ENCODE measurements around the gene ANXA4. TPM values are rescaled to one million over a fixed set of nuclear protein-coding genes. Genes with fewer than 3 reads are reported as not detected.

Gene ANXA4
- polyA plus RNA-seq, 2 of the 4 experiments (the other 2 are of a cell fraction), result 341 to 554 TPM

- FAIRE-seq, result no peak
- no peaks in the 10 kb centered on the region for H3K9me3 ChIP-seq
- ATAC-seq, result no peak; a peak in 1 of 6 replicates
- H3K27ac ChIP-seq, result peak overlapping the region; percentile 38 to 70; a peak in 5 of 6 replicates
- 63% methylated on average over 3 of the region's 3 CpGs for WGBS (ENCODE audit: missing lambda C conversion rate)
- CTCF ChIA-PET, result interaction anchor here (1.0 to 4.0 kb wide), 7 partner anchors 10 to 61 kb away, joined by 3 to 31 read pairs (median 6); no protein-coding TSS in a partner anchor
- TF ChIP-seq JUN (IDR thresholded peaks at IDR 0.05) (0 out of 5 replicates have a peak, but pooled peaks of 1 of the 2 experiments have one; percentile 33), ZNF302 (CRISPR knock-in tag; IDR thresholded peaks at IDR 0.05) (no peak)
- no peak for DNase-seq (ENCODE audit: low read depth in 1 of 2, low spot score in 1 of 2)
- no peak overlapping the region for H3K4me3 ChIP-seq
- POLR2A ChIA-PET, result interaction anchor here (1.5 kb wide), 1 partner anchor 11 kb away, joined by 3 read pairs; no protein-coding TSS in a partner anchor
- peak overlapping the region; percentile 42 for H3K4me2 ChIP-seq
- peaks cover 97% of the 10 kb centered on the region for H3K4me1 ChIP-seq
Measured at GRCh38 chr2:69767034-69767433, 25.1 kb downstream of the ANXA4 start.

- TF ChIP-seq EHMT2 (IDR thresholded peaks at IDR 0.05; ENCODE audit: low read depth) (no peak), RCOR1 (IDR thresholded peaks at IDR 0.05; ENCODE audit: low read depth, low read length) (no peak), MAZ (IDR thresholded peaks at IDR 0.05; ENCODE audit: borderline replicate concordance, low read depth, low read length) (no peak), CTCF (IDR thresholded peaks at IDR 0.05) (no peak), ZFP36 (IDR thresholded peaks at IDR 0.05; ENCODE audit: borderline replicate concordance, partially characterized antibody) (no peak), USF2 (IDR thresholded peaks at IDR 0.05) (no peak), ZSCAN20 (CRISPR knock-in tag; IDR thresholded peaks at IDR 0.05) (no peak), CEBPB (IDR thresholded peaks at IDR 0.05) (no peak), RAD21 (conservative IDR thresholded peaks at IDR 0.05 in 1 of 2, IDR thresholded peaks at IDR 0.05 in 1 of 2) (no peak), BHLHE40 (IDR thresholded peaks at IDR 0.05; ENCODE audit: low read depth, low read length) (no peak), JUNB (IDR thresholded peaks at IDR 0.05) (no peak), FOSL2 (IDR thresholded peaks at IDR 0.05) (no peak), FOSL2 (CRISPR knock-in tag; IDR thresholded peaks at IDR 0.05) (no peak), POLR2AphosphoS2 (conservative IDR thresholded peaks at IDR 0.05; ENCODE audit: low read length) (no peak; the same call in 1 of the 2 replicates), SMC3 (IDR thresholded peaks at IDR 0.05) (no peak), RNF2 (IDR thresholded peaks at IDR 0.05; ENCODE audit: borderline replicate concordance, low read depth) (no peak), POLR2A (IDR thresholded peaks at IDR 0.05; ENCODE audit: low read length) (no peak), EP300 (IDR thresholded peaks at IDR 0.05) (no peak), FOXS1 (CRISPR knock-in tag; IDR thresholded peaks at IDR 0.05) (no peak)
- TF ChIP-seq, protein P1, sequence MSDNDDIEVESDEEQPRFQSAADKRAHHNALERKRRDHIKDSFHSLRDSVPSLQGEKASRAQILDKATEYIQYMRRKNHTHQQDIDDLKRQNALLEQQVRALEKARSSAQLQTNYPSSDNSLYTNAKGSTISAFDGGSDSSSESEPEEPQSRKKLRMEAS (IDR thresholded peaks at IDR 0.05), result no peak
- TF ChIP-seq, protein P2, sequence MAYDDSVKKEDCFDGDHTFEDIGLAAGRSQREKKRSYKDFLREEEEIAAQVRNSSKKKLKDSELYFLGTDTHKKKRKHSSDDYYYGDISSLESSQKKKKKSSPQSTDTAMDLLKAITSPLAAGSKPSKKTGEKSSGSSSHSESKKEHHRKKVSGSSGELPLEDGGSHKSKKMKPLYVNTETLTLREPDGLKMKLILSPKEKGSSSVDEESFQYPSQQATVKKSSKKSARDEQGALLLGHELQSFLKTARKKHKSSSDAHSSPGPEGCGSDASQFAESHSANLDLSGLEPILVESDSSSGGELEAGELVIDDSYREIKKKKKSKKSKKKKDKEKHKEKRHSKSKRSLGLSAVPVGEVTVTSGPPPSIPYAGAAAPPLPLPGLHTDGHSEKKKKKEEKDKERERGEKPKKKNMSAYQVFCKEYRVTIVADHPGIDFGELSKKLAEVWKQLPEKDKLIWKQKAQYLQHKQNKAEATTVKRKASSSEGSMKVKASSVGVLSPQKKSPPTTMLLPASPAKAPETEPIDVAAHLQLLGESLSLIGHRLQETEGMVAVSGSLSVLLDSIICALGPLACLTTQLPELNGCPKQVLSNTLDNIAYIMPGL (CRISPR knock-in tag; IDR thresholded peaks at IDR 0.05; ENCODE audit: borderline replicate concordance), result no peak
- ChIA-PET POLR2A (interaction anchor here (1.3 to 1.5 kb wide), 2 partner anchors 12 to 27 kb away, joined by 3 to 5 read pairs; partner anchors contain the start of gene ANXA4), CTCF (interaction anchor here (0.8 to 4.0 kb wide), 7 partner anchors 9 to 49 kb away, joined by 3 to 31 read pairs (median 6); no protein-coding TSS in a partner anchor)
- FAIRE-seq (no peak), DNase-seq (ENCODE audit: low read depth in 1 of 2, low spot score in 1 of 2) (no peak), ATAC-seq (no peak)
- Histone ChIP-seq H3K4me3 (no peak overlapping the region), H3K4me1 (peaks cover 98% of the 10 kb centered on the region), H3K9me3 (no peaks in the 10 kb centered on the region), H3K27ac (peak overlapping the region; percentile 90 to 93), H3K4me2 (peak overlapping the region; percentile 69)
- WGBS (ENCODE audit: missing lambda C conversion rate), result 86% methylated on average over 5 of the region's 5 CpGs
Measured at GRCh38 chr2:69768235-69768634, 26.3 kb downstream of the ANXA4 start.

Measured in A549 (cell line).